Cardiac muscle cell (in vitro differentiated cells and primary cell): ENCODE results near the gene IRAK3. TPM values are rescaled to one million over a fixed set of nuclear protein-coding genes. Genes with fewer than 3 reads are reported as not detected.

ENCODE experiments used
- DNase-seq, 2 donors: peaks; one replicate each; pipeline versions ENCODE4 v3.0.0 to v3.0.0-alpha.2; 2010 to 2017; ENCODE audit warnings: low read depth in 1 of 2, low spot score in 1 of 2
- H3K27ac ChIP-seq: fragments of 200-600 bp; sonication (generic); 2 replicates; pipeline ENCODE4 v1.5.1; 2016
- H3K27me3 ChIP-seq: fragments of 200-600 bp; sonication (generic); 2 replicates; pipeline ENCODE4 v1.6.0; 2016; ENCODE audit warnings: control low read depth
- H3K36me3 ChIP-seq: fragments of 200-600 bp; sonication (generic); 2 replicates; pipeline ENCODE4 v1.5.1; 2016; ENCODE audit warnings: control low read depth
- H3K4me1 ChIP-seq: fragments of 200-600 bp; sonication (generic); 2 replicates; pipeline ENCODE4 v1.8.1; 2017; ENCODE audit warnings: low read depth, mild to moderate bottlenecking, mixed run types
- H3K4me3 ChIP-seq: fragments of 200-600 bp; sonication (generic); 2 replicates; pipeline ENCODE4 v1.5.1; 2016; ENCODE audit warnings: mild to moderate bottlenecking
- H3K9me3 ChIP-seq: fragments of 200-600 bp; sonication (generic); 2 replicates; pipeline ENCODE4 v1.5.1; 2017; ENCODE audit warnings: low read depth, mild to moderate bottlenecking, control low read depth
- polyA plus RNA-seq: library from polyadenylated mRNA; unstranded; fragments of >200 nt; fragmentation: Nextera tagmentation; extraction: Ambion mirVana; gene quantifications from 2 replicates; pipeline ENCODE4 v1.2.1, GENCODE V29; 2016
- total RNA-seq: library from RNA; depleted of rRNA; stranded (reverse); fragments of >200 nt; gene quantifications from 2 replicates; pipeline ENCODE4 v1.2.3, GENCODE V29; 2016
- TF ChIP-seq, protein P1 (sequence below): IDR thresholded peaks from 2 replicates; pipeline ENCODE4 v1.5.1; 2012; ENCODE audit warnings: low read depth, mild to moderate bottlenecking, low read length

The IRAK3 gene
- total and polyA plus RNA-seq, 2 experiments from 2014 or later = 0.11 to 0.27 TPM

GRCh38 chr12:66240096-66240820 lies 51.2 kb downstream of the IRAK3 start:
- Histone ChIP-seq H3K9me3 (no peaks in the 10 kb centered on the region), H3K4me1 (peaks cover 49% of the 10 kb centered on the region), H3K27ac (peak overlapping the region; percentile 46), H3K4me3 (no peak overlapping the region), H3K36me3 (no peaks in the 10 kb centered on the region), H3K27me3 (no peaks in the 10 kb centered on the region)
- DNase-seq = no peak
- TF ChIP-seq, protein P1, sequence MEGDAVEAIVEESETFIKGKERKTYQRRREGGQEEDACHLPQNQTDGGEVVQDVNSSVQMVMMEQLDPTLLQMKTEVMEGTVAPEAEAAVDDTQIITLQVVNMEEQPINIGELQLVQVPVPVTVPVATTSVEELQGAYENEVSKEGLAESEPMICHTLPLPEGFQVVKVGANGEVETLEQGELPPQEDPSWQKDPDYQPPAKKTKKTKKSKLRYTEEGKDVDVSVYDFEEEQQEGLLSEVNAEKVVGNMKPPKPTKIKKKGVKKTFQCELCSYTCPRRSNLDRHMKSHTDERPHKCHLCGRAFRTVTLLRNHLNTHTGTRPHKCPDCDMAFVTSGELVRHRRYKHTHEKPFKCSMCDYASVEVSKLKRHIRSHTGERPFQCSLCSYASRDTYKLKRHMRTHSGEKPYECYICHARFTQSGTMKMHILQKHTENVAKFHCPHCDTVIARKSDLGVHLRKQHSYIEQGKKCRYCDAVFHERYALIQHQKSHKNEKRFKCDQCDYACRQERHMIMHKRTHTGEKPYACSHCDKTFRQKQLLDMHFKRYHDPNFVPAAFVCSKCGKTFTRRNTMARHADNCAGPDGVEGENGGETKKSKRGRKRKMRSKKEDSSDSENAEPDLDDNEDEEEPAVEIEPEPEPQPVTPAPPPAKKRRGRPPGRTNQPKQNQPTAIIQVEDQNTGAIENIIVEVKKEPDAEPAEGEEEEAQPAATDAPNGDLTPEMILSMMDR = no peak

GRCh38 chr12:66241061-66242043 lies 52.3 kb downstream of the IRAK3 start:
- H3K9me3 ChIP-seq = no peaks in the 10 kb centered on the region
- H3K27ac ChIP-seq = peak overlapping the region; percentile 9
- no peak overlapping the region for H3K4me3 ChIP-seq
- DNase-seq = peak in 1 of 2 donors; percentile 93
- TF ChIP-seq, protein P1 = no peak
- H3K36me3 ChIP-seq = no peaks in the 10 kb centered on the region
- H3K27me3 ChIP-seq = no peaks in the 10 kb centered on the region
- peaks cover 48% of the 10 kb centered on the region for H3K4me1 ChIP-seq

GRCh38 chr12:66242311-66242710 lies 53.3 kb downstream of the IRAK3 start:
- Histone ChIP-seq H3K27ac (peak overlapping the region; percentile 9), H3K9me3 (no peaks in the 10 kb centered on the region), H3K27me3 (no peaks in the 10 kb centered on the region), H3K4me3 (no peak overlapping the region), H3K4me1 (peaks cover 39% of the 10 kb centered on the region), H3K36me3 (no peaks in the 10 kb centered on the region)
- DNase-seq = no peak
- TF ChIP-seq, protein P1 = no peak

DNA sequence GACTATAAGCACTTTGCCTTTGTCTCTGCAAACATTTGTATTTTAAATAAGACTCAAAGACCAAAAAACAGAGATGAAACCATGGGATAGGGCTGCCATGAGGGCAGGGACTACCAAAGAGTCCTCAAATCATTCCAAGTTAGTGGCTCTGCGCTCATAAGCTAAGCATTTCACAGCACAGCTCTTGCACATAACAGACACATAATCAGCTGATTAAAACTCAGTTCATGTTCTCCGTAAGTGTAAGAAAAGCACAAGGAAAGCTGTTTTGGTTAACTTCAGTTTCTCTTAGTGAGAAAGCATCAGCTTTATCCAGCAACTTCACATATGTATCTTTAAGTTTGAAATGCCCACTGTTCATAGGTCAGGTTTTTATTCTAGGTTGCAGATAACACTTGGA lies 54.9 kb downstream of the IRAK3 start:
- no peak overlapping the region for H3K27ac ChIP-seq
- TF ChIP-seq, protein P1 = no peak
- no peak for DNase-seq
- H3K27me3 ChIP-seq = no peaks in the 10 kb centered on the region
- H3K4me3 ChIP-seq = no peak overlapping the region
- no peaks in the 10 kb centered on the region for H3K9me3 ChIP-seq
- peaks cover 23% of the 10 kb centered on the region for H3K4me1 ChIP-seq
- H3K36me3 ChIP-seq = no peaks in the 10 kb centered on the region

- DNase-seq = no peak
- H3K27me3 ChIP-seq = no peaks in the 10 kb centered on the region
- H3K9me3 ChIP-seq = no peaks in the 10 kb centered on the region
- TF ChIP-seq, protein P1 = no peak
- no peak overlapping the region for H3K27ac ChIP-seq
- H3K4me3 ChIP-seq = no peak overlapping the region
- no peaks in the 10 kb centered on the region for H3K36me3 ChIP-seq
- H3K4me1 ChIP-seq = peaks cover 17% of the 10 kb centered on the region
These were observed 55.4 kb downstream of the IRAK3 start for GRCh38 chr12:66244446-66244845.
